Neural cell (in vitro differentiated cells): Measurements from ENCODE around the gene FYCO1.

Experiments used
- EP300 ChIP-seq: fragments of 450-650 bp; conservative IDR thresholded peaks from 2 replicates; pipeline ENCODE4 v1.6.1; 2014; ENCODE audit warnings: antibody characterized with exemption, mild to moderate bottlenecking, moderate library complexity; ENCODE audit not compliant: poor library complexity, severe bottlenecking
- EZH2 ChIP-seq: fragments of 200-600, 300-800 bp; shearing (Covaris generic), sonication (generic); IDR thresholded peaks from 2 replicates; pipeline ENCODE4 v1.6.1; 2014; ENCODE audit warnings: antibody characterized with exemption, low read length, borderline replicate concordance, mild to moderate bottlenecking; ENCODE audit not compliant: insufficient read depth, poor library complexity, severe bottlenecking
- POLR2AphosphoS5 ChIP-seq: IDR thresholded peaks from 2 replicates; pipeline ENCODE4 v1.6.1; 2012
- RAD21 ChIP-seq: fragments of 450-650 bp; conservative IDR thresholded peaks from 2 replicates; pipeline ENCODE4 v1.6.1; 2014; ENCODE audit warnings: antibody characterized with exemption, mild to moderate bottlenecking, moderate library complexity
- SMC3 ChIP-seq: fragments of 450-650 bp; conservative IDR thresholded peaks from 2 replicates; pipeline ENCODE4 v1.6.1; 2014; ENCODE audit warnings: antibody characterized with exemption, mild to moderate bottlenecking, moderate library complexity; ENCODE audit not compliant: poor library complexity
- TF ChIP-seq, protein P1 (sequence below): fragments of 450-650 bp; IDR thresholded peaks from 2 replicates; pipeline ENCODE4 v1.5.1; 2014; ENCODE audit warnings: antibody characterized with exemption, mild to moderate bottlenecking, moderate library complexity; ENCODE audit not compliant: poor library complexity, severe bottlenecking
- TF ChIP-seq, protein P2 (sequence below): IDR thresholded peaks from 2 replicates; pipeline ENCODE4 v1.6.1; 2012; ENCODE audit warnings: borderline replicate concordance

DNA sequence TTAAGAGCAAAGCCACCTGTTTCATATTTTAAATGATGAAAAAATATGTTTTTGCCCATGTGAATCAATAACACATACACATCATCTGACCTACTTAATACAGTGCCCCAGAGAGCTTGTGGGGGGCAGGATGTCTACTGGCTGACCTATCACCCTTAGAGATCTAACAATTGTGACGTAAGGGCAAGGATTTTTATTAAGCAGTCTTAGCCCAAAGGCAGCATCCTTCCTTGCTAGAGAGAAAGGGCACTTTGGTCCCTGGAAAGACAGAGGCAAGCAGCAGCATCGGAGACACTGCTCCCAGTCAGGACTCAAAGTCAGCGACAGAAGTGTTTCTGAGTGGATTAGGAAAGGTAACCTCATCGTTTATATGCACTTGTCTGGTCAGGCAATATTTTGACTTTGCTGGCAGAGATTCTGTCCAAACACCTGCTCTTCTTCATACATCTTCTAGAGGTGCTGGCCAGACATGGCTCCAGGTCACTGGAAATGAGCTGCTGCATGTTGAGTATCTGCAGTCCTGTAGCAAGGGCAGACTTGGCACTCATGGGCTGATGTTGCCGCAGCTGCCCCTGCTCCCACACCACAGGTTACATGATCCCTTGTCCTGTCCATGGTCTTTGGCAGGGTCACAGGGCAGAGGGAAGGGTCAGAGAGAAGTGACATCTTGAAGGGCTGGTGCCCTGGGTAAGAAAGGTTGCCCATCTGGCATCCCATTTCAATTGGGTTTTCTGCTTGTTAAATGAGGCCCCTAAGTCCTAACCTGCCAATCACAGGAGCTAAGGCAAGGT, 50.6 kb downstream of the FYCO1 start:
- TF ChIP-seq, protein P1, sequence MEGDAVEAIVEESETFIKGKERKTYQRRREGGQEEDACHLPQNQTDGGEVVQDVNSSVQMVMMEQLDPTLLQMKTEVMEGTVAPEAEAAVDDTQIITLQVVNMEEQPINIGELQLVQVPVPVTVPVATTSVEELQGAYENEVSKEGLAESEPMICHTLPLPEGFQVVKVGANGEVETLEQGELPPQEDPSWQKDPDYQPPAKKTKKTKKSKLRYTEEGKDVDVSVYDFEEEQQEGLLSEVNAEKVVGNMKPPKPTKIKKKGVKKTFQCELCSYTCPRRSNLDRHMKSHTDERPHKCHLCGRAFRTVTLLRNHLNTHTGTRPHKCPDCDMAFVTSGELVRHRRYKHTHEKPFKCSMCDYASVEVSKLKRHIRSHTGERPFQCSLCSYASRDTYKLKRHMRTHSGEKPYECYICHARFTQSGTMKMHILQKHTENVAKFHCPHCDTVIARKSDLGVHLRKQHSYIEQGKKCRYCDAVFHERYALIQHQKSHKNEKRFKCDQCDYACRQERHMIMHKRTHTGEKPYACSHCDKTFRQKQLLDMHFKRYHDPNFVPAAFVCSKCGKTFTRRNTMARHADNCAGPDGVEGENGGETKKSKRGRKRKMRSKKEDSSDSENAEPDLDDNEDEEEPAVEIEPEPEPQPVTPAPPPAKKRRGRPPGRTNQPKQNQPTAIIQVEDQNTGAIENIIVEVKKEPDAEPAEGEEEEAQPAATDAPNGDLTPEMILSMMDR: no peak
- TF ChIP-seq POLR2AphosphoS5 (no peak), RAD21 (no peak), EZH2 (no peak), EP300 (no peak), SMC3 (no peak)
- TF ChIP-seq, protein P2, sequence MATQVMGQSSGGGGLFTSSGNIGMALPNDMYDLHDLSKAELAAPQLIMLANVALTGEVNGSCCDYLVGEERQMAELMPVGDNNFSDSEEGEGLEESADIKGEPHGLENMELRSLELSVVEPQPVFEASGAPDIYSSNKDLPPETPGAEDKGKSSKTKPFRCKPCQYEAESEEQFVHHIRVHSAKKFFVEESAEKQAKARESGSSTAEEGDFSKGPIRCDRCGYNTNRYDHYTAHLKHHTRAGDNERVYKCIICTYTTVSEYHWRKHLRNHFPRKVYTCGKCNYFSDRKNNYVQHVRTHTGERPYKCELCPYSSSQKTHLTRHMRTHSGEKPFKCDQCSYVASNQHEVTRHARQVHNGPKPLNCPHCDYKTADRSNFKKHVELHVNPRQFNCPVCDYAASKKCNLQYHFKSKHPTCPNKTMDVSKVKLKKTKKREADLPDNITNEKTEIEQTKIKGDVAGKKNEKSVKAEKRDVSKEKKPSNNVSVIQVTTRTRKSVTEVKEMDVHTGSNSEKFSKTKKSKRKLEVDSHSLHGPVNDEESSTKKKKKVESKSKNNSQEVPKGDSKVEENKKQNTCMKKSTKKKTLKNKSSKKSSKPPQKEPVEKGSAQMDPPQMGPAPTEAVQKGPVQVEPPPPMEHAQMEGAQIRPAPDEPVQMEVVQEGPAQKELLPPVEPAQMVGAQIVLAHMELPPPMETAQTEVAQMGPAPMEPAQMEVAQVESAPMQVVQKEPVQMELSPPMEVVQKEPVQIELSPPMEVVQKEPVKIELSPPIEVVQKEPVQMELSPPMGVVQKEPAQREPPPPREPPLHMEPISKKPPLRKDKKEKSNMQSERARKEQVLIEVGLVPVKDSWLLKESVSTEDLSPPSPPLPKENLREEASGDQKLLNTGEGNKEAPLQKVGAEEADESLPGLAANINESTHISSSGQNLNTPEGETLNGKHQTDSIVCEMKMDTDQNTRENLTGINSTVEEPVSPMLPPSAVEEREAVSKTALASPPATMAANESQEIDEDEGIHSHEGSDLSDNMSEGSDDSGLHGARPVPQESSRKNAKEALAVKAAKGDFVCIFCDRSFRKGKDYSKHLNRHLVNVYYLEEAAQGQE: no peak
